Measurements from ENCODE around the gene KRTAP2-2. TPM values are rescaled to one million over a fixed set of nuclear protein-coding genes. Genes with fewer than 3 reads are reported as not detected.

KRTAP2-2 gene
- total and polyA plus RNA-seq, 8 donors, result not detected

DNA sequence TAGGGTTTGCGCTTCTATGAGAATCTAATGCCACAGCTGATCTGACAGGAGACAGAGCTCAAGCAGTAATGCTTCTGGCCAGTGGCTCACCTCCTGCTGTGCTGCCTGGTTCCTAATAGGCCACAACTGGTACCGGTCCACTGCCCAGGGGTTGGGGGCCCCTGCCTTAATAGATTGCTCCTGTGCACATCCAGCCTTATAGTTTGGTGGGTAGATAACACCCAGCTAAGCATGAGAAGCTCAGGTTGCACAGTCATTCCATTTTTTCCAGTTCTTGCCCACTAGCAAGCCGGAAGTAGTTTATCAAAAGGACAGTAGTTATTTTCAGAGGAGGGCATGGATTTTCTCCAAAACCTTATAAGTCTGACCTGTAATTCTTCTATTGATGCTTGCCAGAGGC lies 35.6 kb downstream of the KRTAP2-2 start:
- DNase-seq, result no peak
- Histone ChIP-seq H3K9me3 (peaks cover 0 to 4% (median 0%) of the 10 kb centered on the region in 4 donors), H3K4me3 (no peak overlapping the region), H3K27me3 (no peaks in the 10 kb centered on the region), H3K36me3 (no peaks in the 10 kb centered on the region), H3K4me1 (no peaks in the 10 kb centered on the region), H3K27ac (no peak overlapping the region)
- TF ChIP-seq, protein P1, sequence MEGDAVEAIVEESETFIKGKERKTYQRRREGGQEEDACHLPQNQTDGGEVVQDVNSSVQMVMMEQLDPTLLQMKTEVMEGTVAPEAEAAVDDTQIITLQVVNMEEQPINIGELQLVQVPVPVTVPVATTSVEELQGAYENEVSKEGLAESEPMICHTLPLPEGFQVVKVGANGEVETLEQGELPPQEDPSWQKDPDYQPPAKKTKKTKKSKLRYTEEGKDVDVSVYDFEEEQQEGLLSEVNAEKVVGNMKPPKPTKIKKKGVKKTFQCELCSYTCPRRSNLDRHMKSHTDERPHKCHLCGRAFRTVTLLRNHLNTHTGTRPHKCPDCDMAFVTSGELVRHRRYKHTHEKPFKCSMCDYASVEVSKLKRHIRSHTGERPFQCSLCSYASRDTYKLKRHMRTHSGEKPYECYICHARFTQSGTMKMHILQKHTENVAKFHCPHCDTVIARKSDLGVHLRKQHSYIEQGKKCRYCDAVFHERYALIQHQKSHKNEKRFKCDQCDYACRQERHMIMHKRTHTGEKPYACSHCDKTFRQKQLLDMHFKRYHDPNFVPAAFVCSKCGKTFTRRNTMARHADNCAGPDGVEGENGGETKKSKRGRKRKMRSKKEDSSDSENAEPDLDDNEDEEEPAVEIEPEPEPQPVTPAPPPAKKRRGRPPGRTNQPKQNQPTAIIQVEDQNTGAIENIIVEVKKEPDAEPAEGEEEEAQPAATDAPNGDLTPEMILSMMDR (IDR thresholded peaks at IDR 0.05), result no peak
- TF ChIP-seq POLR2A (IDR thresholded peaks at IDR 0.05), result no peak
- no peak for TF ChIP-seq EP300 (IDR thresholded peaks at IDR 0.05)
- no peak for TF ChIP-seq POLR2AphosphoS5 (IDR thresholded peaks at IDR 0.05)
- WGBS, 5 donors, result 93 to 98% (median 94%) methylated on average over 3 of the region's 3 CpGs
- intact Hi-C loops (cut with DNase I; ENCODE audit: low total_unique reads), result no loop called here

DNA sequence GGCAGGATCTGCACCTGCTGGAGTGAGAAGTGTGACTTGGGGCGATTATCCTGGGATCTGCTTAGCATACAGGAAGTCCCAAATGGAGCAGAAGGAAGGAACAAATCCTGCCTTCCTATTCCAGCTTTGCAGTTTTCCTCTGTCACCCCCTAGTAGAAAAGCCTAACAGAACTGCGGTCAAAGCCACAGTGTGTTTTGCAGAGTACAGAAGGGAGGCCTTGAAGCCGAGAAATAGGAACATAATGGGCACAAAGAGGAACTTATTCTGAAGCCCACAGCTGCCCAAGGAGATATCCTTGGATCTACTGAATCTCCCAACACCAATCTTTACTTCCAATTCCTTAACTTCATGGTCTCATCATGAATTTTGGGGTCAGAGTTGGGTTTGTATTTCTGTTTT lies 36.5 kb downstream of the KRTAP2-2 start:
- Histone ChIP-seq H3K4me3 (no peak overlapping the region), H3K36me3 (no peaks in the 10 kb centered on the region), H3K9me3 (peaks cover 0 to 4% (median 0%) of the 10 kb centered on the region in 4 donors), H3K4me1 (no peaks in the 10 kb centered on the region), H3K27ac (no peak overlapping the region), H3K27me3 (no peaks in the 10 kb centered on the region)
- no peak for DNase-seq
- 64 to 82% (median 78%) methylated on average over 3 of the region's 3 CpGs for WGBS, 5 donors
- TF ChIP-seq, protein P1 (IDR thresholded peaks at IDR 0.05), result no peak
- TF ChIP-seq POLR2AphosphoS5 (IDR thresholded peaks at IDR 0.05) (no peak), POLR2A (IDR thresholded peaks at IDR 0.05) (no peak), EP300 (IDR thresholded peaks at IDR 0.05) (no peak)
- intact Hi-C loops (cut with DNase I; ENCODE audit: low total_unique reads), result no loop called here

DNA sequence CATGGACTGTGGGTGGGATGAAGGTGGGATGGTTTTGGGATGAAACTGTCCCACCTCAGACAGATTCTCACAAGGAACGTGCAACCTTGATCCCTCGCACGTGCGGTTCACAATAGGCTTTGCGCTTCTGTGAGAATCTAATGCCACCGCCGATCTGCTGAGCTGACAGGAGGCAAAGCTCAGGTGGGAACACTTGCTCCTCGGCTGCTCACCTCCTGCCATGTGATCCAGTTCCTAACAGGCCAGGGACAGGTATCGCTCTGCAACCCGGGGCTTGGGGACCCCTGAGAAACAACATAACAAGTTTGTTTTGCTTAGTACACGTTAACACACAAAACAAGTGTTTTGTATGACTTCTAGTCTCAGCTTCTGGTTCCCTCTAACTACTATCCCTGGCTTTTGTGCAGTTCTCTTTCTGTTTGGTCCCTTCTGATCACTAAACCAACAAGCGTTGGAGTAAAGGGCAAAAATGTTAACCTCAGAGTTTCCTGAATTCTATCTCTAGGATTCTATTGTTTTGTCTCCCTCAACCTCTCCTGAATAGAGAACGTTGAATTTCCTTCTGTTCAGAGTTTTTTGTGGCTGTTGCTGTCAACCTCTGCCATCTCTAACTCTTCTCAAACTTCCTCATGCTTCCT lies 38.3 kb downstream of the KRTAP2-2 start:
- intact Hi-C loops (cut with DNase I; ENCODE audit: low total_unique reads), result no loop called here
- WGBS, 5 donors, result 64 to 78% (median 71%) methylated on average over 13 of the region's 13 CpGs

DNA sequence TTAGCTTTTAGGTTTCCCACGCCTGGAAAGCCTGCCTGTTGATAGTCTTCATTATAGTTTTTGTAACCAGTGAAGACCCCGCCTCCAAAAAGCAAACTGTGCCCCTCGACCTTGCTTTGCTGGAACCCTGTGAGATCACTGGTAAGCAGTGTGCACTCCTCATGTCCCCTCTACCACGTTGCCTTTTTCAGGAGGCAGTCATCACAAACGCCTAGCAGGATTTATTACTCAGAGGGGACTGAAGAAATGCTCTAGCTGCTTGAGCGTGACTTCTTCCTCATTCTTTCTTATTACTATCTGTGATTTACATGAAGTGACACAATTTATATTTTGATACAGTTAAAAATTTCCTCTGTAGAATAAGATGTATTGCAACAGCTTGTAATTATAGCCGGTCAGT lies 39.6 kb downstream of the KRTAP2-2 start:
- no peaks in the 10 kb centered on the region for H3K9me3 ChIP-seq
- H3K4me3 ChIP-seq, result no peak overlapping the region
- TF ChIP-seq POLR2A (IDR thresholded peaks at IDR 0.05) (no peak), EP300 (IDR thresholded peaks at IDR 0.05) (no peak), POLR2AphosphoS5 (IDR thresholded peaks at IDR 0.05) (no peak)
- TF ChIP-seq, protein P1 (IDR thresholded peaks at IDR 0.05), result no peak
- H3K27ac ChIP-seq, result no peak overlapping the region
- WGBS, 5 donors, result 69 to 81% (median 74%) methylated on average over 7 of the region's 7 CpGs
- no peak for DNase-seq
- H3K4me1 ChIP-seq, result no peaks in the 10 kb centered on the region
- no peaks in the 10 kb centered on the region for H3K27me3 ChIP-seq
- intact Hi-C loops (cut with DNase I; ENCODE audit: low total_unique reads), result no loop called here
- no peaks in the 10 kb centered on the region for H3K36me3 ChIP-seq

More for the DNA sequence above, 38.3 kb downstream of the KRTAP2-2 start:
- Histone ChIP-seq H3K27me3 (no peaks in the 10 kb centered on the region), H3K4me1 (no peaks in the 10 kb centered on the region), H3K27ac (no peak overlapping the region), H3K9me3 (no peaks in the 10 kb centered on the region), H3K4me3 (no peak overlapping the region), H3K36me3 (no peaks in the 10 kb centered on the region)
- DNase-seq, result no peak
- no peak for TF ChIP-seq POLR2AphosphoS5 (IDR thresholded peaks at IDR 0.05)
- TF ChIP-seq, protein P1 (IDR thresholded peaks at IDR 0.05), result no peak
- no peak for TF ChIP-seq EP300 (IDR thresholded peaks at IDR 0.05)
- TF ChIP-seq POLR2A (IDR thresholded peaks at IDR 0.05), result no peak

Measured in stomach (tissue), 9 donors.